Right lung (tissue), 5 donors: ENCODE measurements around the gene APBB2. TPM values are rescaled to one million over a fixed set of nuclear protein-coding genes. Genes with fewer than 3 reads are reported as not detected.

ENCODE experiments used
- polyA plus RNA-seq, 5 donors: library from polyadenylated mRNA; unstranded; fragments of 120-200 nt; gene quantifications; one replicate each; pipeline versions ENCODE4 v1.2.1 to v1.2.3, GENCODE V29; 2013; ENCODE audit warnings: inconsistent platforms in 1 of 5, low replicate concordance in 1 of 5; ENCODE audit not compliant: insufficient read length in 5 of 5, insufficient read depth in 1 of 5

APBB2 gene
- polyA plus RNA-seq, 5 donors = 30.5 to 60.4 (median 48.7) TPM

Other genes with a start within 250 kb of the APBB2 start
- 10 to 100 TPM; 15.5 to 19.5 (median 15.7) TPM for gene UCHL1, start 42.4 kb upstream of the APBB2 start, polyA plus RNA-seq